GM10248 (cell line): Measurements from ENCODE around the gene TMEM87B.

Experiments
- CTCF ChIA-PET: fragments of 300-600 bp; sonication (Branson Sonifier 250); formaldehyde crosslinking; extraction: SDS; loops from one replicate; lab custom pipeline; 2021; ENCODE audit warnings: antibody characterized with exemption; lab: Yijun Ruan, JAX
- POLR2A ChIA-PET: fragments of 350-650 bp; sonication (Branson Sonifier 250); formaldehyde crosslinking; extraction: SDS; loops from one replicate; lab custom pipeline; 2020; ENCODE audit warnings: antibody characterized with exemption; lab: Yijun Ruan, JAX
- DNase-seq: peaks from one replicate; pipeline ENCODE4 v3.0.0; 2012; ENCODE audit errors: extremely low spot score
- TF ChIP-seq, protein P1 (sequence below): IDR thresholded peaks from 2 replicates; pipeline ENCODE4 v1.5.1; 2012; ENCODE audit warnings: mild to moderate bottlenecking, low read depth; ENCODE audit errors: extremely low read depth, missing control alignments, control extremely low read depth

The TMEM87B gene, protein sequence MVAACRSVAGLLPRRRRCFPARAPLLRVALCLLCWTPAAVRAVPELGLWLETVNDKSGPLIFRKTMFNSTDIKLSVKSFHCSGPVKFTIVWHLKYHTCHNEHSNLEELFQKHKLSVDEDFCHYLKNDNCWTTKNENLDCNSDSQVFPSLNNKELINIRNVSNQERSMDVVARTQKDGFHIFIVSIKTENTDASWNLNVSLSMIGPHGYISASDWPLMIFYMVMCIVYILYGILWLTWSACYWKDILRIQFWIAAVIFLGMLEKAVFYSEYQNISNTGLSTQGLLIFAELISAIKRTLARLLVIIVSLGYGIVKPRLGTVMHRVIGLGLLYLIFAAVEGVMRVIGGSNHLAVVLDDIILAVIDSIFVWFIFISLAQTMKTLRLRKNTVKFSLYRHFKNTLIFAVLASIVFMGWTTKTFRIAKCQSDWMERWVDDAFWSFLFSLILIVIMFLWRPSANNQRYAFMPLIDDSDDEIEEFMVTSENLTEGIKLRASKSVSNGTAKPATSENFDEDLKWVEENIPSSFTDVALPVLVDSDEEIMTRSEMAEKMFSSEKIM

DNA sequence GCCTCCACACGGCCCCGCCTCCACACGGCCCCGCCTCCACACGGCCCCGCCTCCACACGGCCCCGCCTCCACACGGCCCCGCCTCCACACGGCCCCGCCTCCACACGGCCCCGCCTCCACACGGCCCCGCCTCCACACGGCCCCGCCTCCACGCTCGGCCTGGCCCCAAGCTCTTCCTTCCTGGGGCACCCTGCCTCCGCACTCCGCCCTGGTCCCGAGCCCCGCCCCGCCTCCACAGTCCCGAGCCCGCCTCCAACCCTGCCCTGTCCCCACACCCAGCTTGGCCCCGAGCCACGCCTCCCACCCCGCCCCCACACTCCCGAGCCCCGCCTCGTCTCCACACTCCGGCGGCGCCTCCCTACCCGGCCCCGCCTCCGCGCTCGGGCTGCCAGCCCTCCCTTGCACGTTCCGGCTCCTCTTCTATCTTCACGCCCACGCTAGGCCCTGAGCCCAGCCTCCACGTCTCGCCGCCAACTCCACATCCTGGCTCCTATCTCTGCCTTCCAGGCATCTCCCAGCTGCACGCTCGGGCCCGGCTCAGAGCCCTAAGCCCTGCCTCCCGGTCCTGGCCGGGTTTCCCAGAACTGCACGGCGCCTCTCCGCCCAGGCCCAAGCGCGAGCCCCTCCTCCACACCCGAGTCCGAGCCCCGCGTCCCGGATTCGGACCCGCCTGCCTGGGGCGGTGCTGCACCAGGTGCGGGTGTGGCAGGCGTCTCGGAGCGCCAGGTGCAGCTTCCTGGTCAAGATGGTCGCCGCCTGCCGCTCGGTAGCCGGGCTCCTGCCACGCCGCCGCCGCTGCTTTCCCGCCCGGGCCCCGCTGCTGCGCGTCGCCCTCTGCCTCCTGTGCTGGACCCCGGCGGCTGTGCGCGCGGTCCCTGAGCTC is at the start of gene TMEM87B:
Gene TMEM87B, plus strand, starts transcription at position 423 of the 883 bp plus-strand sequence. Its CDS starts 323 bp downstream, at position 746.
- CTCF ChIA-PET: interaction anchor here (1.3 to 1.8 kb wide), 2 partner anchors 9 to 18 kb away, joined by 4 read pairs; no protein-coding TSS in a partner anchor
- POLR2A ChIA-PET: interaction anchor here (0.6 to 0.7 kb wide), 3 partner anchors 33 to 200 kb away, joined by 3 read pairs; partner anchors contain the start of gene ZC3H8
- TF ChIP-seq, protein P1, sequence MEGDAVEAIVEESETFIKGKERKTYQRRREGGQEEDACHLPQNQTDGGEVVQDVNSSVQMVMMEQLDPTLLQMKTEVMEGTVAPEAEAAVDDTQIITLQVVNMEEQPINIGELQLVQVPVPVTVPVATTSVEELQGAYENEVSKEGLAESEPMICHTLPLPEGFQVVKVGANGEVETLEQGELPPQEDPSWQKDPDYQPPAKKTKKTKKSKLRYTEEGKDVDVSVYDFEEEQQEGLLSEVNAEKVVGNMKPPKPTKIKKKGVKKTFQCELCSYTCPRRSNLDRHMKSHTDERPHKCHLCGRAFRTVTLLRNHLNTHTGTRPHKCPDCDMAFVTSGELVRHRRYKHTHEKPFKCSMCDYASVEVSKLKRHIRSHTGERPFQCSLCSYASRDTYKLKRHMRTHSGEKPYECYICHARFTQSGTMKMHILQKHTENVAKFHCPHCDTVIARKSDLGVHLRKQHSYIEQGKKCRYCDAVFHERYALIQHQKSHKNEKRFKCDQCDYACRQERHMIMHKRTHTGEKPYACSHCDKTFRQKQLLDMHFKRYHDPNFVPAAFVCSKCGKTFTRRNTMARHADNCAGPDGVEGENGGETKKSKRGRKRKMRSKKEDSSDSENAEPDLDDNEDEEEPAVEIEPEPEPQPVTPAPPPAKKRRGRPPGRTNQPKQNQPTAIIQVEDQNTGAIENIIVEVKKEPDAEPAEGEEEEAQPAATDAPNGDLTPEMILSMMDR: no peak
- DNase-seq: peak; percentile 95

DNA sequence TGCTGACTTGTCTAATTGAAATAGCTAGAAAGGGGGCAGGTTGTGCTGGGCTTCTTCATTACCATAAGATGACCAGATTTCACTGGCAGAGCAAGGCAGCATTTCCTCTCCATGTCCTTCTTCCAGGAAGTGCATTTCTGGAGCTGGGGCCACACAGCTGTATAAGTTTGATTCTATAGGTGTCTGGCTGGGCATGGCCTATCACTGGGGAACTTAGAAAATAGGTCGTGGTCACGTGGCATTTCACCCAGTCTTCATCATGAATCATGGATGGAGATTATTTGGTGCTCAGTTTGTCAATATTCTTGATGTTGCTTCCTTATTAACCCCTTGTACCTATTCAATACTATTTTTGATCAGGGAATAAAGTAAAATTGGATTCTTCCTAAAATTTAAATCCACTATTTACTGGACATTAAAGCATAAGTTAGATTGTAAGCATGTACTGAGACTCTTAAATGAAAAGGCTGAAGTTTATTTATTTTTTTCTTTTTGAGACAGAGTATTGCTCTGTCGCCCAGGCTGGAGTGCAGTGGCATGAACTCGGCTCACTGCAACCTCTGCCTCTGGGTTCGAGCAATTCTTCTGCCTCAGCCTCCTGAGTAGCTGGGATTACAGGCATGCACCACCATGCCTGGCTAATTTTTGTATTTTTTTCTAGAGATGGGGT is 49.5 kb upstream of the TMEM87B start:
- TF ChIP-seq, protein P1: no peak
- POLR2A ChIA-PET: no interaction called here
- CTCF ChIA-PET: no interaction called here
- no peak for DNase-seq

DNA sequence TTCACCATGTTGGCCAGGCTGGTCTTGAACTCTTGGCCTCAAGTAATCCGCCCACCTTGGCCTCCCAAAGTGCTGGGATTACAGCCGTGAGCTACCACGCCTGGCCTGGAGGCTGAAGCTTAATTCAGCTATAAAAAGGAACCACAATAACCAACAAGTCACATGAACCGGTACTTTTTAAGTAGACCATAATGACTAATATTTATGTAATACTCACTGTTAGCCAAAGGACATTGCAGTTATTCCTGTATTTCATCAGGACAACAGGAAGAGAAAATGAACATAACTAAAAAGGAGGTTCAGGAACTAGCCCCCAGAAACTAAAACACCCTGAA is 49.0 kb upstream of the TMEM87B start:
- TF ChIP-seq, protein P1: no peak
- no peak for DNase-seq
- ChIA-PET POLR2A (no interaction called here), CTCF (interaction anchor here (1.2 kb wide), 1 partner anchor 8 kb away, joined by 3 read pairs; no protein-coding TSS in a partner anchor)

DNA sequence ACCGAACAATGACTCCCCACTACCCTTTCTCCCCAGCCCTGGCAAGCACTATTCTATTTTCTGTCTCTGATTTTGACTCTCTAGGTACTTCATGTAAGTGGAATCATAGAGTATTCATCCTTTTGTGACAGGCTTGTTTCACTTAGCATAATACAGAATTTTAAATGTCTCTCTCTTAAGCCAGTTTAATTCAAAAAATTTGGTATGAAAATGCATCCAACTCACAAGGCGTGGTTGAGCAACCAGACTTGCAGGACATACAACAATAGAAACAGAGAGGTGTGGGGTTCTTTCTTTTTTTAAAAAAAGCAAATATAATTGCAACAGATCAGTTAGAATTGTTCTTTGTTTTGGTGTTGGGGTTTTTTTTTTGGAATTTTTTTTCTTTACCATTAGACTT is 47.6 kb upstream of the TMEM87B start:
- TF ChIP-seq, protein P1: no peak
- ChIA-PET CTCF (no interaction called here), POLR2A (no interaction called here)
- no peak for DNase-seq

DNA sequence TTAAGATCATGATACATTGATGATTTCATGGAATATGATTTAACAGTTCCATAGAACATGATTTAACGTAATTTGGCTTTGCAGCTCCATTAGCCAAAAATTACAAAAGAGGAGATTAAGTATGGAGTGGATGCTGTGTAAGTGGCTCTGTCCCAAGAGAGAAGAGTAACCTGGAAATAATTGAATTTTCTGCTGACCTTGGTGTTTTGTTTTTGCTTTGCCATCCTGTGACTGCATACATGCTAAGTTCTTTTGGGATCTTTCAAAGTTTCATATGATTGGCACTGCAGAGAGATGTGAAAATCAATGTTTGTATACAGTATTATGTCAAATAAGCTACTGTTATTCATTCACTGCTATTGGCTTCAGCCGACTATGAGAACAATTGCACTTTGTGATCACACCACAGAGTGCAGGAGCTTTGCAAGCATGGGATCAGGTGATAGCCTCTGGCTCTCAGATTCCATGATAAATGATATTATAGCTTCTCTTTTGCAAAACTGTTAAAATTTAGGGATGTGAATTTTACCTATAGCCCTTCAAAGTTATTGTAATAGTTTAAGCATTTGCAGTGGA is 46.1 kb upstream of the TMEM87B start:
- CTCF ChIA-PET: interaction anchor here (1.1 to 1.6 kb wide), 2 partner anchors 10 to 22 kb away, joined by 3 to 4 read pairs; no protein-coding TSS in a partner anchor

More for the DNA sequence above, 46.1 kb upstream of the TMEM87B start:
- POLR2A ChIA-PET: no interaction called here
- DNase-seq: no peak
- TF ChIP-seq, protein P1: no peak
